ENCODE measurements around the gene BMP2K. TPM values are rescaled to one million over a fixed set of nuclear protein-coding genes. Genes with fewer than 3 reads are reported as not detected.

BMP2K gene
- total and polyA plus RNA-seq, 2 of the 8 experiments (the other 6 are each of a cell fraction or from before 2014, with no cell fraction given), result 15.6 to 24.1 TPM

GRCh38 chr4:78907638-78908037, 131.5 kb downstream of the BMP2K start (continued):
- no peak for TF ChIP-seq CHD7 (IDR thresholded peaks at IDR 0.05; ENCODE audit: insufficient replicate concordance, low read length)
- no peak for TF ChIP-seq EGR1 (IDR thresholded peaks at IDR 0.05; ENCODE audit: borderline replicate concordance, low read depth, low read length)
